GM12874 (cell line): ENCODE measurements around the gene ANAPC16.

ENCODE experiments used
- CTCF ChIP-seq: IDR thresholded peaks from 2 replicates; pipeline ENCODE4 v1.5.1; 2011; ENCODE audit warnings: low read depth, mild to moderate bottlenecking, control low read depth, low read length, moderate library complexity; ENCODE audit not compliant: insufficient read depth

ANAPC16 gene

GRCh38 chr10:72194949-72195348 lies 20.9 kb upstream of the ANAPC16 start:
- no peak for TF ChIP-seq CTCF

GRCh38 chr10:72200883-72201282 lies 14.9 kb upstream of the ANAPC16 start:
- TF ChIP-seq CTCF: no peak

GRCh38 chr10:72201293-72201692 lies 14.5 kb upstream of the ANAPC16 start:
- TF ChIP-seq CTCF: no peak

GRCh38 chr10:72204296-72204695 lies 11.5 kb upstream of the ANAPC16 start:
- no peak for TF ChIP-seq CTCF

- no peak for TF ChIP-seq CTCF
Observed at GRCh38 chr10:72204724-72205123, 11.1 kb upstream of the ANAPC16 start.

GRCh38 chr10:72206511-72207229 lies 9.1 kb upstream of the ANAPC16 start:
- TF ChIP-seq CTCF: no peak

- TF ChIP-seq CTCF: no peak
Observed at GRCh38 chr10:72218325-72218724, 2.5 kb downstream of the ANAPC16 start.

GRCh38 chr10:72218726-72219125 lies 2.9 kb downstream of the ANAPC16 start:
- no peak for TF ChIP-seq CTCF
